SK-N-MC (cell line): Measurements from ENCODE around the gene DOCK4.

Experiments used
- EZH2 ChIP-seq: fragments of 200-600 bp; sonication (generic); IDR thresholded peaks from one replicate; pipeline ENCODE4 v1.6.1; 2017; ENCODE audit warnings: antibody characterized with exemption
- FOXP2 ChIP-seq: optimal IDR thresholded peaks from 2 replicates; pipeline ENCODE3; 2011; ENCODE audit warnings: mild to moderate bottlenecking, moderate library complexity; ENCODE audit not compliant: insufficient read depth; ENCODE audit errors: extremely low read length, control extremely low read depth
- POLR2AphosphoS5 ChIP-seq: IDR thresholded peaks from 2 replicates; pipeline ENCODE4 v1.6.1; 2012; ENCODE audit warnings: mild to moderate bottlenecking, low read depth, low read length, borderline replicate concordance

- TF ChIP-seq POLR2AphosphoS5: no peak
- no peak for TF ChIP-seq EZH2
- TF ChIP-seq FOXP2: no peak
Measured at GRCh38 chr7:111867348-111867931, 338.8 kb downstream of the DOCK4 start.
